Endothelial cell of umbilical vein (primary cell): Measurements from ENCODE around the gene IGSF5. TPM values are rescaled to one million over a fixed set of nuclear protein-coding genes. Genes with fewer than 3 reads are reported as not detected.

Source experiments
- BruUV-seq: library from RNA; stranded (reverse); fragments of 400-500 nt; replicated peaks from 2 replicates; lab custom pipeline; 2021; lab: Mats Ljungman, UMichigan
- CTCF ChIA-PET: fragments of 300-600, 350-600 bp; sonication (Branson Sonifier 250); formaldehyde crosslinking; loops from one replicate; lab custom pipeline; 2021; ENCODE audit warnings: antibody characterized with exemption, inconsistent platforms; lab: Charles Lee
- POLR2A ChIA-PET: fragments of 300-600, 350-600 bp; sonication (Branson Sonifier 250); formaldehyde crosslinking; loops from one replicate; lab custom pipeline; 2021; ENCODE audit warnings: antibody characterized with exemption, inconsistent platforms; lab: Charles Lee
- DNase-seq: peaks from one replicate; pipeline ENCODE4 v3.0.0-alpha.2; 2011; ENCODE audit warnings: low read depth, low spot score
- FAIRE-seq: peaks from 2 replicates; lab custom pipeline; 2011; peaks lifted over from hg19 to GRCh38; lab: Jason Lieb, UNC
- H2AFZ ChIP-seq: 2 replicates; pipeline ENCODE4 v1.6.0; 2012; ENCODE audit warnings: low read depth, low read length, control low read depth, inconsistent platforms
- H3K27ac ChIP-seq: 2 replicates; pipeline ENCODE4 v1.5.1; 2011; ENCODE audit warnings: low read depth, mild to moderate bottlenecking, control low read depth, low read length, moderate library complexity; ENCODE audit not compliant: insufficient read depth
- H3K27me3 ChIP-seq, 2 experiments: 2 replicates each; pipeline versions ENCODE4 v1.6.0 to v1.6.1; 2011; ENCODE audit warnings: low read length in 2 of 2, mixed read lengths in 1 of 2; ENCODE audit not compliant: control insufficient read depth in 2 of 2, insufficient read depth in 2 of 2
- H3K36me3 ChIP-seq, 2 experiments: 2 replicates in 1 of 2; 3 replicates in 1 of 2; pipeline ENCODE4 v1.5.1; 2011; ENCODE audit warnings: low read length in 2 of 2, mild to moderate bottlenecking in 1 of 2, moderate library complexity in 1 of 2; ENCODE audit not compliant: control insufficient read depth in 2 of 2, insufficient read depth in 2 of 2; ENCODE audit errors: extremely low read depth in 1 of 2
- H3K4me1 ChIP-seq: 3 replicates; pipeline ENCODE4 v1.5.1; 2011; ENCODE audit warnings: mild to moderate bottlenecking, low read length; ENCODE audit not compliant: control insufficient read depth, insufficient read depth; ENCODE audit errors: extremely low read depth
- H3K4me2 ChIP-seq: 2 replicates; pipeline ENCODE4 v1.6.1; 2011; ENCODE audit warnings: low read length, control low read depth, mixed read lengths; ENCODE audit not compliant: insufficient read depth
- H3K4me3 ChIP-seq, 3 experiments: fragments of 200-600 bp in 1 of 3; sonication (generic), shearing (Covaris generic) in 1 of 3; replicated peaks in 1 of 3; 2 replicates each; pipeline ENCODE4 v1.5.1; 2011 to 2016; ENCODE audit warnings: control low read depth in 3 of 3, low read length in 3 of 3, mild to moderate bottlenecking in 2 of 3, inconsistent platforms in 1 of 3, low read depth in 1 of 3, moderate library complexity in 1 of 3; ENCODE audit not compliant: insufficient read depth in 1 of 3
- H3K79me2 ChIP-seq: 2 replicates; pipeline ENCODE4 v1.6.0; 2012; ENCODE audit warnings: low read length, inconsistent platforms; ENCODE audit not compliant: control insufficient read depth, insufficient read depth
- H3K9ac ChIP-seq: replicated peaks from 2 replicates; pipeline ENCODE3; 2011; ENCODE audit warnings: low read length, control low read depth; ENCODE audit not compliant: insufficient read depth; ENCODE audit errors: extremely low read depth
- H3K9me1 ChIP-seq: replicated peaks from 3 replicates; pipeline ENCODE4 v1.6.0; 2011; ENCODE audit warnings: mild to moderate bottlenecking, low read length; ENCODE audit not compliant: control insufficient read depth, insufficient read depth; ENCODE audit errors: extremely low read depth
- H3K9me3 ChIP-seq: replicated peaks from 2 replicates; pipeline ENCODE4 v1.5.1; 2012; ENCODE audit warnings: low read length, inconsistent platforms; ENCODE audit not compliant: control insufficient read depth, insufficient read depth
- H4K20me1 ChIP-seq: replicated peaks from 2 replicates; pipeline ENCODE3; 2011; ENCODE audit warnings: mild to moderate bottlenecking, low read length; ENCODE audit not compliant: control insufficient read depth, insufficient read depth; ENCODE audit errors: extremely low read depth
- CTCF ChIP-seq, 2 donors: IDR thresholded peaks; 1 replicate in 1 of 2; 2 replicates in 1 of 2; pipeline ENCODE4 v1.5.1; 2011; ENCODE audit warnings: low read length in 2 of 2, mild to moderate bottlenecking in 2 of 2, moderate library complexity in 2 of 2, control low read depth in 1 of 2, inconsistent platforms in 1 of 2, low read depth in 1 of 2; ENCODE audit not compliant: insufficient read depth in 1 of 2; ENCODE audit errors: extremely low read depth in 1 of 2
- EZH2 ChIP-seq: IDR thresholded peaks from 2 replicates; pipeline ENCODE4 v1.6.1; 2012; ENCODE audit warnings: borderline replicate concordance, low read depth, mild to moderate bottlenecking, moderate library complexity, low read length, inconsistent platforms; ENCODE audit not compliant: severe bottlenecking
- FOS ChIP-seq: IDR thresholded peaks from 2 replicates; pipeline ENCODE4 v1.6.1; 2011; ENCODE audit warnings: mild to moderate bottlenecking, low read length, moderate library complexity, borderline replicate concordance; ENCODE audit not compliant: insufficient read depth
- GATA2 ChIP-seq: IDR thresholded peaks from 2 replicates; pipeline ENCODE4 v1.7.0; 2011; ENCODE audit warnings: low read depth, mild to moderate bottlenecking, moderate library complexity, mixed read lengths, low read length; ENCODE audit not compliant: insufficient read length, insufficient read depth
- JUN ChIP-seq: IDR thresholded peaks from 2 replicates; pipeline ENCODE4 v1.6.1; 2011; ENCODE audit warnings: borderline replicate concordance, low read depth; ENCODE audit not compliant: insufficient read length, insufficient read depth
- MAX ChIP-seq: IDR thresholded peaks from 2 replicates; pipeline ENCODE4 v1.6.1; 2011; ENCODE audit not compliant: insufficient read depth, insufficient read length
- MYC ChIP-seq: IDR thresholded peaks from one replicate; pipeline ENCODE4 v1.6.1; 2011; ENCODE audit warnings: mild to moderate bottlenecking, low read depth, low read length
- POLR2A ChIP-seq: IDR thresholded peaks from 2 replicates; pipeline ENCODE4 v1.6.1; 2012; ENCODE audit warnings: low read depth, mild to moderate bottlenecking, control low read depth, low read length
- POLR2AphosphoS5 ChIP-seq: IDR thresholded peaks from 2 replicates; pipeline ENCODE4 v1.6.1; 2012; ENCODE audit warnings: low read depth, mild to moderate bottlenecking, control low read depth, low read length, moderate library complexity; ENCODE audit not compliant: insufficient read depth
- dilution Hi-C: fragments of 300-500 bp; cut with MboI; formaldehyde crosslinking; loops from one replicate; pipeline ENCODE4 v1.15.0; 2019; ENCODE audit warnings: low sequenced_read_pairs; ENCODE audit not compliant: extremely low pct_ligation_motif_present
- intact Hi-C: fragments of 100-400 bp; cut with micrococcal nuclease; formaldehyde crosslinking; loops from one replicate; pipeline ENCODE4 v1.10.0; 2022
- polyA plus RNA-seq, 4 experiments: library from polyadenylated mRNA; depleted of rRNA in 3 of 4; stranded (reverse) in 3 of 4; unstranded in 1 of 4; fragments of >200 nt; gene quantifications; 2 replicates each; pipeline versions ENCODE4 v1.2.1 to v1.2.3, GENCODE V29; 2011 to 2012; ENCODE audit warnings: missing spikeins in 1 of 4
- total RNA-seq: library from RNA; stranded (reverse); gene quantifications from 2 replicates; pipeline ENCODE4 v1.2.3, GENCODE V29; 2021

IGSF5 gene
- total and polyA plus RNA-seq, 2 donors (not counting 3 experiments of a cell fraction or from before 2014, with no cell fraction given) = not detected

- H3K27me3 ChIP-seq = no peaks in the 10 kb centered on the region
- POLR2A ChIA-PET = no interaction called here
- no peak overlapping the region for H3K27ac ChIP-seq
- no peak overlapping the region for H3K4me3 ChIP-seq
- no peak overlapping the region for H3K9ac ChIP-seq
- TF ChIP-seq EZH2 (no peak), POLR2A (no peak), GATA2 (no peak), JUN (no peak), CTCF (IDR thresholded peaks at IDR 0.05; ENCODE audit: extremely low read depth in 1 of 2, insufficient read depth in 1 of 2, low read depth in 1 of 2, low read length in 2 of 2) (no peak), MYC (no peak), FOS (no peak), MAX (no peak), POLR2AphosphoS5 (no peak)
- H3K9me1 ChIP-seq = no peaks in the 10 kb centered on the region
- no peaks in the 10 kb centered on the region for H4K20me1 ChIP-seq
- H3K9me3 ChIP-seq = no peaks in the 10 kb centered on the region
- CTCF ChIA-PET = no interaction called here
- DNase-seq (no peak), FAIRE-seq (no peak)
- H2AFZ ChIP-seq = no peak overlapping the region
- intact Hi-C loops (no loop called here), dilution Hi-C loops (no loop called here)
- H3K79me2 ChIP-seq = no peaks in the 10 kb centered on the region
- peaks cover 2% of the 10 kb centered on the region for H3K4me1 ChIP-seq
- no TSS peak for BruUV-seq
- no peaks in the 10 kb centered on the region for H3K36me3 ChIP-seq
- no peak overlapping the region for H3K4me2 ChIP-seq
Observed at GRCh38 chr21:39781331-39781730, 36.3 kb downstream of the IGSF5 start.
